ENCODE results near the gene SLC25A23.

- TF ChIP-seq POLR2AphosphoS5 (IDR thresholded peaks at IDR 0.05; ENCODE audit: low read depth), result no peak
- no peak for TF ChIP-seq CTCF (conservative IDR thresholded peaks at IDR 0.05; ENCODE audit: low read depth in 2 of 2)
- TF ChIP-seq EZH2phosphoT487 (IDR thresholded peaks at IDR 0.05; ENCODE audit: unreplicated experiment), result no peak
- TF ChIP-seq EZH2 (IDR thresholded peaks at IDR 0.05; ENCODE audit: low read depth, unreplicated experiment), result no peak
- TF ChIP-seq CREB1 (CRISPR knock-in tag; IDR thresholded peaks at IDR 0.05; ENCODE audit: low read depth), result no peak
- TF ChIP-seq, protein P1, sequence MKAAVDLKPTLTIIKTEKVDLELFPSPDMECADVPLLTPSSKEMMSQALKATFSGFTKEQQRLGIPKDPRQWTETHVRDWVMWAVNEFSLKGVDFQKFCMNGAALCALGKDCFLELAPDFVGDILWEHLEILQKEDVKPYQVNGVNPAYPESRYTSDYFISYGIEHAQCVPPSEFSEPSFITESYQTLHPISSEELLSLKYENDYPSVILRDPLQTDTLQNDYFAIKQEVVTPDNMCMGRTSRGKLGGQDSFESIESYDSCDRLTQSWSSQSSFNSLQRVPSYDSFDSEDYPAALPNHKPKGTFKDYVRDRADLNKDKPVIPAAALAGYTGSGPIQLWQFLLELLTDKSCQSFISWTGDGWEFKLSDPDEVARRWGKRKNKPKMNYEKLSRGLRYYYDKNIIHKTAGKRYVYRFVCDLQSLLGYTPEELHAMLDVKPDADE (IDR thresholded peaks at IDR 0.05), result no peak
- TF ChIP-seq, protein P2, sequence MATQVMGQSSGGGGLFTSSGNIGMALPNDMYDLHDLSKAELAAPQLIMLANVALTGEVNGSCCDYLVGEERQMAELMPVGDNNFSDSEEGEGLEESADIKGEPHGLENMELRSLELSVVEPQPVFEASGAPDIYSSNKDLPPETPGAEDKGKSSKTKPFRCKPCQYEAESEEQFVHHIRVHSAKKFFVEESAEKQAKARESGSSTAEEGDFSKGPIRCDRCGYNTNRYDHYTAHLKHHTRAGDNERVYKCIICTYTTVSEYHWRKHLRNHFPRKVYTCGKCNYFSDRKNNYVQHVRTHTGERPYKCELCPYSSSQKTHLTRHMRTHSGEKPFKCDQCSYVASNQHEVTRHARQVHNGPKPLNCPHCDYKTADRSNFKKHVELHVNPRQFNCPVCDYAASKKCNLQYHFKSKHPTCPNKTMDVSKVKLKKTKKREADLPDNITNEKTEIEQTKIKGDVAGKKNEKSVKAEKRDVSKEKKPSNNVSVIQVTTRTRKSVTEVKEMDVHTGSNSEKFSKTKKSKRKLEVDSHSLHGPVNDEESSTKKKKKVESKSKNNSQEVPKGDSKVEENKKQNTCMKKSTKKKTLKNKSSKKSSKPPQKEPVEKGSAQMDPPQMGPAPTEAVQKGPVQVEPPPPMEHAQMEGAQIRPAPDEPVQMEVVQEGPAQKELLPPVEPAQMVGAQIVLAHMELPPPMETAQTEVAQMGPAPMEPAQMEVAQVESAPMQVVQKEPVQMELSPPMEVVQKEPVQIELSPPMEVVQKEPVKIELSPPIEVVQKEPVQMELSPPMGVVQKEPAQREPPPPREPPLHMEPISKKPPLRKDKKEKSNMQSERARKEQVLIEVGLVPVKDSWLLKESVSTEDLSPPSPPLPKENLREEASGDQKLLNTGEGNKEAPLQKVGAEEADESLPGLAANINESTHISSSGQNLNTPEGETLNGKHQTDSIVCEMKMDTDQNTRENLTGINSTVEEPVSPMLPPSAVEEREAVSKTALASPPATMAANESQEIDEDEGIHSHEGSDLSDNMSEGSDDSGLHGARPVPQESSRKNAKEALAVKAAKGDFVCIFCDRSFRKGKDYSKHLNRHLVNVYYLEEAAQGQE (IDR thresholded peaks at IDR 0.05; ENCODE audit: unreplicated experiment), result no peak
- TF ChIP-seq JUNB (IDR thresholded peaks at IDR 0.05; ENCODE audit: unreplicated experiment), result no peak
Measured at GRCh38 chr19:6393983-6394412, 65.6 kb downstream of the SLC25A23 start.
